Psoas muscle (tissue), 8 donors: ENCODE data around the gene KAT7. TPM values are rescaled to one million over a fixed set of nuclear protein-coding genes. Genes with fewer than 3 reads are reported as not detected.

ENCODE experiments used
- ATAC-seq, 4 donors: fragments of 200-7000 bp; cut with Tn5 transposase; one replicate each; pipeline ENCODE4 v1.9.1; 2020; ENCODE audit warnings: moderate library complexity in 3 of 4, mild to moderate bottlenecking in 2 of 4
- DNase-seq, 2 donors: peaks; one replicate each; pipeline ENCODE4 v3.0.0-alpha.2; 2020
- H3K27ac ChIP-seq: fragments of 200-600 bp; one replicate; pipeline ENCODE4 v1.8.0; 2022
- H3K27me3 ChIP-seq, 3 donors: fragments of 200-600 bp in 1 of 3; one replicate each; pipeline versions ENCODE4 v1.6.1 to v1.8.0; 2013 to 2022; ENCODE audit warnings: low read length in 2 of 3, mild to moderate bottlenecking in 2 of 3, moderate library complexity in 1 of 3; ENCODE audit not compliant: insufficient read depth in 3 of 3
- H3K36me3 ChIP-seq, 2 donors: fragments of 200-600 bp in 1 of 2; one replicate each; pipeline versions ENCODE4 v1.6.1 to v1.8.0; 2013 to 2022; ENCODE audit warnings: low read depth in 1 of 2, mild to moderate bottlenecking in 1 of 2, moderate library complexity in 1 of 2; ENCODE audit not compliant: insufficient read depth in 1 of 2
- H3K4me1 ChIP-seq: fragments of 200-600 bp; one replicate; pipeline ENCODE4 v1.8.0; 2022
- H3K4me3 ChIP-seq: fragments of 200-600 bp; one replicate; pipeline ENCODE4 v1.8.0; 2022; ENCODE audit warnings: mild to moderate bottlenecking
- H3K9me3 ChIP-seq: fragments of 200-600 bp; one replicate; pipeline ENCODE4 v1.8.0; 2022
- WGBS, 3 donors: extraction: QIAGEN DNeasy Blood & Tissue Kit; methylation state at CpG; one replicate each; pipeline versions ENCODE4 v1.1.6 to v1.1.7; 2013; 5-methylcytosine and 5-hydroxymethylcytosine counted together
- intact Hi-C, 2 donors: fragments of 100-400 bp; cut with DNase I; formaldehyde crosslinking; loops; one replicate each; pipeline versions ENCODE4 v1.11.0 to v1.14.2; 2022
- polyA plus RNA-seq, 3 donors: library from polyadenylated mRNA; stranded (reverse); fragments of 200-250 nt; gene quantifications; one replicate each; pipeline ENCODE4 v1.2.3, GENCODE V29; 2013
- total RNA-seq, 4 donors: library from RNA; stranded (reverse); fragmentation: NEBNext Ultra II Directional in 2 of 4; extraction: Animal tissue kit (Norgen Biotek cat#: 25700) in 2 of 4; gene quantifications; one replicate each; pipeline versions ENCODE4 v1.2.1 to v1.2.4, GENCODE V29; 2021 to 2023
- TF ChIP-seq, protein P1 (sequence below): fragments of 200-600 bp; IDR thresholded peaks from one replicate; pipeline ENCODE4 v1.8.0; 2022; ENCODE audit warnings: antibody characterized with exemption
- donor health status: healthy with polysubstance abuse.
- donor health status: DM: no; HTN: no; CAD: no; lungs with moderate emphysema.
- donor health status: Bipolar disorder and iron deficiency.
- donor health status: healthy.
- donor health status: DM: yes; HTN: yes; CAD: no.
- donor health status: DM: no; HTN: no; CAD: no.
- donor health status: DM: no; HTN: no; CAD: no.
- donor health status: DM: yes; HTN: yes; CAD: no.

Gene KAT7
- total and polyA plus RNA-seq, 7 donors: 15.4 to 60.7 (median 34.1) TPM

DNA sequence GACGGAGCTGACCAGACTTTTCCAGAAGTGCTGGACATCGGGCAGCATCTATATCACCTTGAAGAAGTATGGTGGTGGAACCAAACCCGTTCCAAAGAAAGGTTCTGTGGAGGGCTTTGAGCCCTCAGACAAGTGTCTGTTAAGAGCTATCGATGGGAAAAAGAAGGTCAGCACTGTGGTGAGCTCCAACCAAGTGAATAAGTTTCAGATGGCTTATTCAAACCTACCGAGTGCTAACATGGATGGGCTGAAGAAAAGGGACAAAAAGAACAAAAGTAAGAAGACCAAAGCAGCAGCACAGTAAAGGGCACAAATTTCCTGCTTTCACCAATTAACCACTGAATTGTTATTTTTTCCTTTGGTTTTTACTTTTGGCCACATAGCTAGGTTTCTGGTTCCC lies 6.9 kb downstream of the KAT7 start:
- TF ChIP-seq, protein P1, sequence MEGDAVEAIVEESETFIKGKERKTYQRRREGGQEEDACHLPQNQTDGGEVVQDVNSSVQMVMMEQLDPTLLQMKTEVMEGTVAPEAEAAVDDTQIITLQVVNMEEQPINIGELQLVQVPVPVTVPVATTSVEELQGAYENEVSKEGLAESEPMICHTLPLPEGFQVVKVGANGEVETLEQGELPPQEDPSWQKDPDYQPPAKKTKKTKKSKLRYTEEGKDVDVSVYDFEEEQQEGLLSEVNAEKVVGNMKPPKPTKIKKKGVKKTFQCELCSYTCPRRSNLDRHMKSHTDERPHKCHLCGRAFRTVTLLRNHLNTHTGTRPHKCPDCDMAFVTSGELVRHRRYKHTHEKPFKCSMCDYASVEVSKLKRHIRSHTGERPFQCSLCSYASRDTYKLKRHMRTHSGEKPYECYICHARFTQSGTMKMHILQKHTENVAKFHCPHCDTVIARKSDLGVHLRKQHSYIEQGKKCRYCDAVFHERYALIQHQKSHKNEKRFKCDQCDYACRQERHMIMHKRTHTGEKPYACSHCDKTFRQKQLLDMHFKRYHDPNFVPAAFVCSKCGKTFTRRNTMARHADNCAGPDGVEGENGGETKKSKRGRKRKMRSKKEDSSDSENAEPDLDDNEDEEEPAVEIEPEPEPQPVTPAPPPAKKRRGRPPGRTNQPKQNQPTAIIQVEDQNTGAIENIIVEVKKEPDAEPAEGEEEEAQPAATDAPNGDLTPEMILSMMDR: no peak
- no peak for ATAC-seq
- no peak for DNase-seq
- Histone ChIP-seq H3K27me3 (no peaks in the 10 kb centered on the region), H3K36me3 (peaks cover 8 to 86% of the 10 kb centered on the region in 2 donors), H3K27ac (no peak overlapping the region), H3K9me3 (no peaks in the 10 kb centered on the region), H3K4me1 (peaks cover 52% of the 10 kb centered on the region), H3K4me3 (no peak overlapping the region)
- intact Hi-C loops: no loop called here
- 73 to 81% (median 80%) methylated on average over 5 of the region's 5 CpGs for WGBS, 3 donors

DNA sequence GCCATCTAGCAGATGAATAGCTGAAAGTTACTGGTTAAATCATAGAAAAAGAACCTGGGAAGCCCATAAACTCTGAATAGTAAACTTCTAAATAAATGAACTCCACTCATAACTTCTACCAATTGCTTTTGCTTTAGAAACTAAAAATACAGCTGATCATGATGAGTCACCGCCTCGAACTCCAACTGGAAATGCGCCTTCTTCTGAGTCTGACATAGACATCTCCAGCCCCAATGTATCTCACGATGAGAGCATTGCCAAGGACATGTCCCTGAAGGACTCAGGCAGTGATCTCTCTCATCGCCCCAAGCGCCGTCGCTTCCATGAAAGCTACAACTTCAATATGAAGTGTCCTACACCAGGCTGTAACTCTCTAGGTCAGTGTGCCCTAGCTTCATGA lies 9.7 kb downstream of the KAT7 start:
- TF ChIP-seq, protein P1: no peak
- peak overlapping the region; percentile 38 for H3K27ac ChIP-seq
- no peak overlapping the region for H3K4me3 ChIP-seq
- peaks cover 0 to 95% of the 10 kb centered on the region in 2 donors for H3K36me3 ChIP-seq
- H3K9me3 ChIP-seq: no peaks in the 10 kb centered on the region
- DNase-seq: no peak
- intact Hi-C loops: no loop called here
- ATAC-seq: peak; percentile 64 to 84 (median 78)
- WGBS, 3 donors: 65 to 80% (median 67%) methylated on average over 8 of the region's 8 CpGs
- H3K27me3 ChIP-seq: no peaks in the 10 kb centered on the region
- H3K4me1 ChIP-seq: peaks cover 40% of the 10 kb centered on the region

DNA sequence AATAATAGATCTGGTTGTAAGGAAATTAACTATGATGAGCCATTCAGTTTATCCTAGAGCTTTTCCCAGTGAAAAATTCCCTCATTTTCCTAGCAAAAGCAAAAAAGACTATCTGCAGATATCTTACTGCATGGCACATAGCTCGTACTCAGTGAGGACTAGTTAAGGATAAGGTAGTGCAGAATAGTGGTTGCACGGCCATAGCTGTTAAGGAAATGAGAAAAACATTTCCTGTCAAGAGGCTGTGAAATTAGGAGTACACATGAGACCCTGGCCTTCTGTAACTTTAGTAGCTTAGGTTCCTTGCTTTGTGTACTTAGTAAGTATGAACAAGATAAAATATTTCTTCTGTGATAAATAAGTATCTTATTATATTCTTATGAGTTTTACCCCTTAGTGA lies 10.3 kb downstream of the KAT7 start:
- H3K27ac ChIP-seq: no peak overlapping the region
- 72 to 75% (median 73%) methylated on average over 2 of the region's 2 CpGs for WGBS, 3 donors
- no peak overlapping the region for H3K4me3 ChIP-seq
- no peaks in the 10 kb centered on the region for H3K9me3 ChIP-seq
- DNase-seq: no peak
- intact Hi-C loops: no loop called here
- TF ChIP-seq, protein P1: no peak
- no peak for ATAC-seq
- H3K27me3 ChIP-seq: no peaks in the 10 kb centered on the region
- H3K36me3 ChIP-seq: peaks cover 0 to 95% of the 10 kb centered on the region in 2 donors
- H3K4me1 ChIP-seq: peaks cover 35% of the 10 kb centered on the region

DNA sequence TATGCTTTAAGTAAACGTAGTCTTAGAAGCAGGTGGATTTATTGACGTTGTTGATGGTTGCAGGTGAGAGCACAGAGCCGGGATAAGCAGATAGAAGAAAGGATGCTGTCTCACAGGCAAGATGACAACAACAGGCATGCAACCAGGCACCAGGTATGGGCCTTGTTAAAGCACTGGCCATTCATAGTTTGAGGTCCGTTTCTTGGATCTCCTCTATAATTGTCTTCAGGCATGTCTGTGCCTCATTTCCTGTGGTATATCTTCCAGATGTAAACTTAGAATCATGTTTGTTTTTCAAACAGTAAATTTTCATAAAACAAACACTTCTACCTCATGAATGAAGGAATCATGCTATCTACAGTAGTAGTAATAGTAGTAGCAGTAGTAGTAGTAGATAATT lies 20.6 kb downstream of the KAT7 start:
- DNase-seq: no peak
- peaks cover 8 to 90% of the 10 kb centered on the region in 2 donors for H3K36me3 ChIP-seq
- H3K27me3 ChIP-seq: no peaks in the 10 kb centered on the region
- ATAC-seq: no peak
- no peak overlapping the region for H3K4me3 ChIP-seq
- intact Hi-C loops: no loop called here
- H3K9me3 ChIP-seq: no peaks in the 10 kb centered on the region
- H3K27ac ChIP-seq: no peak overlapping the region
- 73 to 84% (median 78%) methylated on average over 4 of the region's 4 CpGs for WGBS, 3 donors
- H3K4me1 ChIP-seq: no peaks in the 10 kb centered on the region
- TF ChIP-seq, protein P1: no peak

DNA sequence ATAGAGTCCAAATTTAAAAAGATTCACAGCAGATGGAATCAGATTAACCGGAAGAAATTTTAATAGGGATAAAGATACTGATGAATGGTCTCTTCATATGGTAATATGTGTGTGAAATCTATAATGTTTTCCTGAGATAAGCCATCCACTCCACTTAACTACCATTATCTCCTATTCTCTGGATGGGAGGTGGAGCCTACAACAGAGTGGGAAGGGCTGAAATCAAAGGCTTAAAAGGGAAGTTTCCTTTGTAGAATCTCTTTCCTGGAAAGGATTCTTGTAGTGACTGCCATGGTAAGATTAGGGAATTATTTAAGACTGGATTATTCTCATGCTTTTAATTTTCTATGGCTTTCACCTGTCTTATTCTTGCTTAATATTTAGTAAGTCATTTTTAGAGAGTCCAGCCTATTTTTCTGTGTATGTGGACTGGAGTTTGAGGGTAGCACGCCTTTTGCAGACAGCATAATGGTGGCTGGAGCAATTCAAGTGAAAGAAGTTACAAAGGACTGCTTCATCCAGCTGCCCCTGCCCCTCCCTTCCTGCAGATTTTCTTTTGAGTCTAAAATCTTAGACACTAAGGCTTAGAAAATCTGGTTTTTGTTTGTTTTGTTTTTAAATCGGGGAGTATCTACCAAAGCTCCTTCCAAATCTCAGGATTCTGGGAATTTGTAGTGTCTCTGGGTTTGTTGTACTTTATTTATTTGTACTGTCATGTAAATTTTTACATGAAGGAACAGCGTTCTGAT lies 26.5 kb downstream of the KAT7 start:
- TF ChIP-seq, protein P1: no peak
- Histone ChIP-seq H3K27me3 (no peaks in the 10 kb centered on the region), H3K4me1 (peaks cover 23% of the 10 kb centered on the region), H3K9me3 (no peaks in the 10 kb centered on the region), H3K27ac (peak overlapping the region; percentile 25), H3K4me3 (no peak overlapping the region), H3K36me3 (peaks cover 4 to 97% of the 10 kb centered on the region in 2 donors)
- DNase-seq: no peak
- no peak for ATAC-seq
- intact Hi-C loops: no loop called here
- WGBS, 3 donors: 73 to 74% (median 74%) methylated on average over 4 of the region's 4 CpGs
